Activated T-cell treated with anti-CD3 and anti-CD28 coated beads for 1 hour (primary cell): ENCODE data around the gene UBE2N.
"Not testable (repeated sequence)": the region's sequence is repeated elsewhere in the genome, so short reads cannot be mapped to it uniquely, and the experiment has no call there.

Source experiments
- DNase-seq: peaks from one replicate; pipeline ENCODE4 v3.0.0-alpha.2; 2020; ENCODE audit warnings: low read depth

UBE2N gene

GRCh38 chr12:93443576-93443975 lies 1.8 kb upstream of the UBE2N start:
- DNase-seq, result no peak

GRCh38 chr12:93442411-93443340 lies 929 bp upstream of the UBE2N start:
- no peak for DNase-seq

- peak; percentile 17 for DNase-seq
Measured at GRCh38 chr12:93441081-93441616, 598 bp downstream of the UBE2N start.

- DNase-seq, result no peak
Measured at GRCh38 chr12:93440043-93440835, 1.5 kb downstream of the UBE2N start.

- DNase-seq, result no peak
Measured at GRCh38 chr12:93438266-93439050, 3.3 kb downstream of the UBE2N start.

- no peak for DNase-seq
Measured at GRCh38 chr12:93434256-93434865, 7.4 kb downstream of the UBE2N start.

GRCh38 chr12:93432031-93432430 lies 9.7 kb downstream of the UBE2N start:
- DNase-seq, result not testable (repeated sequence)

GRCh38 chr12:93430280-93430679 lies 11.5 kb downstream of the UBE2N start:
- DNase-seq, result no peak

GRCh38 chr12:93429852-93430251 lies 11.9 kb downstream of the UBE2N start:
- DNase-seq, result no peak

GRCh38 chr12:93429448-93429847 lies 12.3 kb downstream of the UBE2N start:
- no peak for DNase-seq

- DNase-seq, result no peak
Measured at GRCh38 chr12:93427779-93428564, 13.8 kb downstream of the UBE2N start.

GRCh38 chr12:93426412-93426805 lies 15.3 kb downstream of the UBE2N start:
- no peak for DNase-seq

GRCh38 chr12:93425736-93426411 lies 15.9 kb downstream of the UBE2N start:
- DNase-seq, result no peak

- DNase-seq, result no peak
Measured at GRCh38 chr12:93422050-93422449, 19.7 kb downstream of the UBE2N start.

- no peak for DNase-seq
Measured at GRCh38 chr12:93419388-93420034, 22.2 kb downstream of the UBE2N start.

GRCh38 chr12:93417967-93418480 lies 23.7 kb downstream of the UBE2N start:
- DNase-seq, result no peak

- DNase-seq, result no peak
Measured at GRCh38 chr12:93415723-93416464, 25.9 kb downstream of the UBE2N start.

GRCh38 chr12:93413064-93413463 lies 28.7 kb downstream of the UBE2N start:
- DNase-seq, result no peak

- not testable (repeated sequence) for DNase-seq
Measured at GRCh38 chr12:93412396-93412795, 29.4 kb downstream of the UBE2N start.
